GM12878 (cell line): ENCODE data around the gene RPLP2. TPM values are rescaled to one million over a fixed set of nuclear protein-coding genes. Genes with fewer than 3 reads are reported as not detected.

ENCODE experiments used
- ATAC-seq: fragments of 200-7000 bp; cut with Tn5 transposase; 3 replicates; pipeline ENCODE4 v1.9.1; 2020; ENCODE audit warnings: mild to moderate bottlenecking, moderate library complexity
- BruUV-seq: library from RNA; stranded (reverse); fragments of 400-500 nt; replicated peaks from 2 replicates; lab custom pipeline; 2021; lab: Mats Ljungman, UMichigan
- CTCF ChIA-PET: fragments of 300-600 bp; sonication (Branson Sonifier 250); formaldehyde crosslinking; extraction: SDS; loops from one replicate; lab custom pipeline; 2021; ENCODE audit warnings: inconsistent platforms; lab: Yijun Ruan, JAX
- POLR2A ChIA-PET: fragments of 350-600 bp; formaldehyde crosslinking; extraction: SDS; loops from one replicate; lab custom pipeline; 2021; ENCODE audit warnings: inconsistent platforms; lab: Charles Lee
- RAD21 ChIA-PET: fragments of 300-600 bp; sonication (Branson Sonifier 250); formaldehyde crosslinking; loops from one replicate; lab custom pipeline; 2023; ENCODE audit warnings: antibody characterized with exemption; ENCODE audit not compliant: unreplicated experiment; lab: Charles Lee
- SMC1A ChIA-PET: fragments of 300-600 bp; sonication (Branson Sonifier 250); formaldehyde crosslinking; loops from one replicate; lab custom pipeline; 2023; ENCODE audit not compliant: unreplicated experiment, uncharacterized antibody; lab: Charles Lee
- DNase-seq: peaks from one replicate; pipeline ENCODE4 v3.0.0-alpha.2; 2011; ENCODE audit warnings: low read depth, low spot score
- FAIRE-seq: peaks from 3 replicates; lab custom pipeline; 2011; peaks lifted over from hg19 to GRCh38; lab: Jason Lieb, UNC
- H2AFZ ChIP-seq: 2 replicates; pipeline ENCODE4 v1.6.0; 2011; ENCODE audit warnings: low read depth, low read length, control low read depth; ENCODE audit not compliant: control insufficient read depth
- H3K27ac ChIP-seq: 2 replicates; pipeline ENCODE4 v1.5.1; 2011; ENCODE audit warnings: control low read depth; ENCODE audit not compliant: control insufficient read depth, insufficient read depth
- H3K27me3 ChIP-seq, 2 experiments: replicated peaks in 1 of 2; 2 replicates each; pipeline versions ENCODE4 v1.6.0 to v1.6.1; 2011; ENCODE audit warnings: low read length in 1 of 2; ENCODE audit not compliant: control insufficient read depth in 2 of 2, insufficient read depth in 2 of 2
- H3K36me3 ChIP-seq, 2 experiments: 2 replicates each; pipeline ENCODE4 v1.5.1; 2011; ENCODE audit warnings: low read length in 1 of 2; ENCODE audit not compliant: control insufficient read depth in 2 of 2, insufficient read depth in 2 of 2
- H3K4me1 ChIP-seq: 2 replicates; pipeline ENCODE4 v1.6.1; 2011; ENCODE audit warnings: mild to moderate bottlenecking, low read length, moderate library complexity, mixed read lengths; ENCODE audit not compliant: control insufficient read depth, insufficient read depth
- H3K4me2 ChIP-seq: 2 replicates; pipeline ENCODE4 v1.6.0; 2011; ENCODE audit warnings: control low read depth; ENCODE audit not compliant: control insufficient read depth, insufficient read depth
- H3K4me3 ChIP-seq: fragments of 200-600 bp; sonication (generic); 2 replicates; pipeline ENCODE4 v1.5.1; 2016
- H3K79me2 ChIP-seq: 2 replicates; pipeline ENCODE4 v1.6.0; 2011; ENCODE audit warnings: low read length; ENCODE audit not compliant: control insufficient read depth, insufficient read depth
- H3K9ac ChIP-seq: 2 replicates; pipeline ENCODE4 v1.8.0; 2011; ENCODE audit warnings: low read length, control low read depth, mixed read lengths; ENCODE audit not compliant: control insufficient read depth, insufficient read depth
- H3K9me3 ChIP-seq: replicated peaks from 3 replicates; pipeline ENCODE4 v1.5.1; 2011; ENCODE audit warnings: mild to moderate bottlenecking, low read length; ENCODE audit not compliant: control insufficient read depth, insufficient read depth
- H4K20me1 ChIP-seq: 2 replicates; pipeline ENCODE4 v1.6.0; 2011; ENCODE audit not compliant: control insufficient read depth, insufficient read depth
- BACH1 ChIP-seq: fragments of 450-650 bp; IDR thresholded peaks from 2 replicates; pipeline ENCODE4 v1.6.1; 2017; ENCODE audit warnings: mild to moderate bottlenecking, borderline replicate concordance
- BHLHE40 ChIP-seq, 2 experiments: fragments of 450-650 bp in 1 of 2; IDR thresholded peaks; 2 replicates each; pipeline ENCODE4 v1.6.1; 2011 to 2017; ENCODE audit warnings: low read depth in 2 of 2, borderline replicate concordance in 1 of 2, improper control_type of control experiment in 1 of 2, low read length in 1 of 2, mild to moderate bottlenecking in 1 of 2
- CBX5 ChIP-seq: sonication (generic); IDR thresholded peaks from 2 replicates; pipeline ENCODE4 v1.6.1; 2016; ENCODE audit warnings: low read depth, moderate library complexity, mild to moderate bottlenecking, inconsistent platforms
- CHD2 ChIP-seq: IDR thresholded peaks from 2 replicates; pipeline ENCODE4 v1.6.1; 2011; ENCODE audit warnings: low read depth, low read length, improper control_type of control experiment, borderline replicate concordance
- CREB1 ChIP-seq: IDR thresholded peaks from 2 replicates; pipeline ENCODE4 v1.6.1; 2012; ENCODE audit warnings: low read depth, mild to moderate bottlenecking, inconsistent platforms
- ELK1 ChIP-seq: IDR thresholded peaks from 2 replicates; pipeline ENCODE4 v1.6.1; 2012; ENCODE audit warnings: low read depth, low read length, improper control_type of control experiment
- FOXM1 ChIP-seq: IDR thresholded peaks from 2 replicates; pipeline ENCODE4 v1.6.1; 2012; ENCODE audit warnings: low read depth, mild to moderate bottlenecking, inconsistent platforms, low read length, moderate library complexity
- GATAD2B ChIP-seq: fragments of 450-650 bp; conservative IDR thresholded peaks from 2 replicates; pipeline ENCODE4 v1.6.1; 2017; ENCODE audit warnings: low read depth, mild to moderate bottlenecking, moderate library complexity
- JUND ChIP-seq: IDR thresholded peaks from 2 replicates; pipeline ENCODE4 v1.6.1; 2012; ENCODE audit warnings: low read depth, mild to moderate bottlenecking, low read length, improper control_type of control experiment, moderate library complexity
- KLF5 ChIP-seq: fragments of 450-650 bp; IDR thresholded peaks from 2 replicates; pipeline ENCODE4 v1.6.1; 2014; ENCODE audit warnings: mild to moderate bottlenecking; ENCODE audit not compliant: partially characterized antibody
- MEF2A ChIP-seq: IDR thresholded peaks from 2 replicates; pipeline ENCODE4 v1.6.1; 2011; ENCODE audit warnings: low read depth, mild to moderate bottlenecking, low read length, moderate library complexity; ENCODE audit not compliant: insufficient read depth
- MYC ChIP-seq: IDR thresholded peaks from 2 replicates; pipeline ENCODE4 v1.6.1; 2011; ENCODE audit warnings: mild to moderate bottlenecking, low read length, moderate library complexity, inconsistent platforms; ENCODE audit not compliant: insufficient read depth, insufficient replicate concordance, insufficient read length, severe bottlenecking
- POLR2A ChIP-seq: IDR thresholded peaks from 2 replicates; pipeline ENCODE4 v1.6.1; 2011; ENCODE audit warnings: low read depth, mild to moderate bottlenecking, low read length
- PRDM15 ChIP-seq: fragments of 450-650 bp; formaldehyde crosslinking; IDR thresholded peaks from 2 replicates; pipeline ENCODE4 v1.4.0; 2020; ENCODE audit warnings: mild to moderate bottlenecking, moderate library complexity
- RAD21 ChIP-seq: IDR thresholded peaks from 2 replicates; pipeline ENCODE4 v1.6.1; 2011; ENCODE audit warnings: mild to moderate bottlenecking, low read depth, low read length, moderate library complexity; ENCODE audit not compliant: insufficient read depth
- RAD51 ChIP-seq: fragments of 450-650 bp; IDR thresholded peaks from 2 replicates; pipeline ENCODE4 v1.6.1; 2016; ENCODE audit warnings: moderate library complexity, mild to moderate bottlenecking, inconsistent platforms
- SMC3 ChIP-seq: IDR thresholded peaks from 2 replicates; pipeline ENCODE4 v1.6.1; 2011; ENCODE audit warnings: low read length, improper control_type of control experiment, borderline replicate concordance
- ZNF207 ChIP-seq: fragments of 450-650 bp; IDR thresholded peaks from 2 replicates; pipeline ENCODE4 v1.6.1; 2014; ENCODE audit warnings: antibody characterized with exemption, mild to moderate bottlenecking, borderline replicate concordance
- ZNF24 ChIP-seq: fragments of 450-650 bp; IDR thresholded peaks from 2 replicates; pipeline ENCODE4 v1.6.1; 2017; ENCODE audit warnings: antibody characterized with exemption, mild to moderate bottlenecking
- WGBS: methylation state at CpG from one replicate; pipeline ENCODE4 v1.1.6; 2016; ENCODE audit warnings: low lambda C conversion rate; ENCODE audit not compliant: insufficient replicate concordance, insufficient coverage; ENCODE audit errors: missing lambda C conversion rate; 5-methylcytosine and 5-hydroxymethylcytosine counted together
- in situ Hi-C: fragments of 300-500 bp; cut with MboI; formaldehyde crosslinking; loops from 9 replicates; pipeline ENCODE4 v1.14.3; 2018; ENCODE audit warnings: mixed read lengths
- intact Hi-C: fragments of 100-400 bp; cut with micrococcal nuclease; formaldehyde crosslinking; loops from one replicate; pipeline ENCODE4 v1.14.2; 2022; ENCODE audit not compliant: unreplicated experiment
- polyA plus RNA-seq, 11 experiments: library from polyadenylated mRNA; depleted of rRNA in 4 of 11; unstranded in 6 of 11; stranded (reverse) in 5 of 11; fragments of >200 nt; fragmentation: Nextera tagmentation in 4 of 11; fragmentation: Illumina TruSeq in 1 of 11; extraction: Ambion mirVana in 4 of 11; extraction: Trizol in 1 of 11; gene quantifications; 1 replicate in 1 of 11; 2 replicates in 10 of 11; pipeline versions ENCODE4 v1.2.1 to v1.2.3, GENCODE V29; 2011 to 2016; ENCODE audit warnings: inconsistent platforms in 2 of 11, missing spikeins in 2 of 11, low read depth in 1 of 11
- total RNA-seq, 4 experiments: library from RNA; depleted of rRNA in 3 of 4; stranded (reverse); fragments of >200 nt in 3 of 4; fragmentation: Illumina TruSeq in 1 of 4; extraction: Trizol in 1 of 4; gene quantifications; 2 replicates each; pipeline versions ENCODE4 v1.2.1 to v1.2.3, GENCODE V29; 2013 to 2021

RPLP2 gene
- total and polyA plus RNA-seq, 10 of the 15 experiments (the other 5 are each of a cell fraction or from before 2014, with no cell fraction given): 488 to 3,558 (median 1,481) TPM

GRCh38 chr11:796565-797295 is 13.0 kb upstream of the RPLP2 start:
- POLR2A ChIA-PET: interaction anchor here (0.5 to 1.7 kb wide), 11 partner anchors 9 to 228 kb away, joined by 3 to 10 read pairs (median 4); partner anchors contain the start of genes PNPLA2 and RPLP2
- TF ChIP-seq JUND (no peak), CBX5 (no peak), SMC3 (no peak), FOXM1 (no peak), ZNF24 (no peak), BACH1 (0 out of 2 replicates have a peak, but pooled peaks have one; percentile 8), RAD51 (no peak), GATAD2B (no peak), CREB1 (0 out of 2 replicates have a peak, but pooled peaks have one; percentile 17), MYC (no peak), KLF5 (no peak), BHLHE40 (IDR thresholded peaks at IDR 0.05; ENCODE audit: borderline replicate concordance in 1 of 2, low read depth in 2 of 2, low read length in 1 of 2) (no peak), CHD2 (no peak), RAD21 (no peak), PRDM15 (CRISPR knock-in tag) (no peak), MEF2A (no peak), POLR2A (peak; percentile 19), ZNF207 (no peak), ELK1 (no peak)

More at GRCh38 chr11:796565-797295, 13.0 kb upstream of the RPLP2 start:
- no peaks in the 10 kb centered on the region for H4K20me1 ChIP-seq
- ATAC-seq (no peak), DNase-seq (no peak), FAIRE-seq (peak; percentile 52)
- CTCF ChIA-PET: interaction anchor here (0.6 to 1.5 kb wide), 7 partner anchors 9 to 242 kb away, joined by 3 to 5 read pairs (median 3); no protein-coding TSS in a partner anchor
- H3K27ac ChIP-seq: peak overlapping the region; percentile 67
- peak overlapping the region; percentile 79 for H3K9ac ChIP-seq
- RAD21 ChIA-PET: interaction anchor here (0.8 to 2.8 kb wide), 6 partner anchors 23 to 261 kb away, joined by 3 to 14 read pairs (median 4); partner anchors contain the start of genes HRAS and TMEM80
- in situ Hi-C loops (no loop called here), intact Hi-C loops (loop anchor here (1.0 to 5.0 kb wide), 2 partner anchors 13 to 49 kb away; partner anchors contain the start of genes RPLP2 and TALDO1)
- H3K27me3 ChIP-seq: no peaks in the 10 kb centered on the region
- H2AFZ ChIP-seq: peak overlapping the region; percentile 92; the same call in 1 of the 2 replicates
- peak overlapping the region; percentile 97 for H3K4me3 ChIP-seq
- H3K4me2 ChIP-seq: peak overlapping the region; percentile 100
- H3K9me3 ChIP-seq: no peaks in the 10 kb centered on the region
- SMC1A ChIA-PET: interaction anchor here (1.2 kb wide), 1 partner anchor 10 kb away, joined by 3 read pairs; no protein-coding TSS in a partner anchor
- H3K79me2 ChIP-seq: peaks cover 30% of the 10 kb centered on the region
- WGBS: under 1% methylated on average over 18 of the region's 18 CpGs
- peaks cover 15% of the 10 kb centered on the region for H3K4me1 ChIP-seq
- BruUV-seq: TSS peak; percentile 29
- H3K36me3 ChIP-seq: peaks cover 0 to 12% of the 10 kb centered on the region in 2 experiments; a peak in 2 of 4 replicates
